Mucosa of rectum (tissue), 2 donors: ENCODE measurements around the gene PLEKHF1.
"Not testable (repeated sequence)": the region's sequence is repeated elsewhere in the genome, so short reads cannot be mapped to it uniquely, and the experiment has no call there.

Experiments
- H3K27ac ChIP-seq, 2 donors: one replicate each; pipeline ENCODE4 v1.7.0; 2013; ENCODE audit warnings: inconsistent platforms in 2 of 2, low read depth in 2 of 2, low read length in 2 of 2
- H3K27me3 ChIP-seq, 2 donors: one replicate each; pipeline ENCODE4 v1.7.0; 2013; ENCODE audit warnings: low read length in 2 of 2; ENCODE audit not compliant: control insufficient read depth in 2 of 2, insufficient read depth in 2 of 2
- H3K36me3 ChIP-seq, 2 donors: one replicate each; pipeline ENCODE4 v1.7.0; 2013; ENCODE audit warnings: low read length in 2 of 2; ENCODE audit not compliant: control insufficient read depth in 2 of 2, insufficient read depth in 2 of 2
- H3K4me1 ChIP-seq, 2 donors: one replicate each; pipeline ENCODE4 v1.7.0; 2013; ENCODE audit warnings: low read length in 2 of 2, mild to moderate bottlenecking in 1 of 2; ENCODE audit not compliant: control insufficient read depth in 2 of 2, insufficient read depth in 2 of 2
- H3K4me3 ChIP-seq, 2 donors: one replicate each; pipeline ENCODE4 v1.7.0; 2013; ENCODE audit warnings: low read length in 2 of 2
- H3K9ac ChIP-seq, 2 donors: one replicate each; pipeline ENCODE4 v1.7.0; 2013; ENCODE audit warnings: low read length in 2 of 2, low read depth in 1 of 2, mild to moderate bottlenecking in 1 of 2
- H3K9me3 ChIP-seq, 2 donors: one replicate each; pipeline ENCODE4 v1.7.0; 2013; ENCODE audit warnings: low read length in 2 of 2; ENCODE audit not compliant: control insufficient read depth in 2 of 2
- donor health status: healthy.
- donor health status: Normal muscosa, but diverticular disease.

The PLEKHF1 gene

DNA sequence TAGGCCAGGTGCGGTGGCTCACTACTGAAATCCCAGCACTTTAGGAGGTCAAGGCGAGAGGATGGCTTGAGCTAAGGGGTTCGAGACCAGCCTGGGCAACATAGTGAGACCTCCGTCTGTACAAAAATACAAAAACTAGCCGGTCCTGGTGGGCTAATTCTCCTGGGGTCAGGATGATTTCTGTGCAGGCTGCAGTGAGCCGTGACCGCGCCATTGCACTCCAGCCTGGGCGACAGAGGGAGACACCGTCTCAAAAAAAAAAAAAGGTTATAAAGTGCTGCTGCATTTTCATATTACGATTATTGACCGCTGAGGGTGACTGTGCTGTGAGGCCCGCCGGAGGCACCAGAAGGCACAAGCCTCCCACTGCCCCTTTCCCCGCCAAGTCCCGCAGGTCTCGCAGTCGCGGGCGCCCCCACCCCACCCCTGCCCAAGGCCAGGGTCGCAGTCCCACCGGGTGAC lies 477 bp upstream of the PLEKHF1 start:
- Histone ChIP-seq H3K27me3 (peaks cover 0 to 3% of the 10 kb centered on the region in 2 donors), H3K27ac (peak overlapping the region; percentile 71 to 77), H3K36me3 (no peaks in the 10 kb centered on the region), H3K9me3 (no peaks in the 10 kb centered on the region), H3K4me3 (peak overlapping the region; percentile 66 to 72), H3K9ac (peak overlapping the region in 1 of 2 donors; percentile 47), H3K4me1 (peaks cover 22 to 26% of the 10 kb centered on the region in 2 donors)

GRCh38 chr19:29665826-29666577 lies 741 bp downstream of the PLEKHF1 start:
- Histone ChIP-seq H3K9ac (peak overlapping the region; percentile 68 to 79), H3K4me1 (peaks cover 22 to 26% of the 10 kb centered on the region in 2 donors), H3K4me3 (peak overlapping the region; percentile 70 to 72), H3K27ac (peak overlapping the region; percentile 71 to 77), H3K9me3 (no peaks in the 10 kb centered on the region), H3K36me3 (no peaks in the 10 kb centered on the region), H3K27me3 (peaks cover 0 to 3% of the 10 kb centered on the region in 2 donors)

DNA sequence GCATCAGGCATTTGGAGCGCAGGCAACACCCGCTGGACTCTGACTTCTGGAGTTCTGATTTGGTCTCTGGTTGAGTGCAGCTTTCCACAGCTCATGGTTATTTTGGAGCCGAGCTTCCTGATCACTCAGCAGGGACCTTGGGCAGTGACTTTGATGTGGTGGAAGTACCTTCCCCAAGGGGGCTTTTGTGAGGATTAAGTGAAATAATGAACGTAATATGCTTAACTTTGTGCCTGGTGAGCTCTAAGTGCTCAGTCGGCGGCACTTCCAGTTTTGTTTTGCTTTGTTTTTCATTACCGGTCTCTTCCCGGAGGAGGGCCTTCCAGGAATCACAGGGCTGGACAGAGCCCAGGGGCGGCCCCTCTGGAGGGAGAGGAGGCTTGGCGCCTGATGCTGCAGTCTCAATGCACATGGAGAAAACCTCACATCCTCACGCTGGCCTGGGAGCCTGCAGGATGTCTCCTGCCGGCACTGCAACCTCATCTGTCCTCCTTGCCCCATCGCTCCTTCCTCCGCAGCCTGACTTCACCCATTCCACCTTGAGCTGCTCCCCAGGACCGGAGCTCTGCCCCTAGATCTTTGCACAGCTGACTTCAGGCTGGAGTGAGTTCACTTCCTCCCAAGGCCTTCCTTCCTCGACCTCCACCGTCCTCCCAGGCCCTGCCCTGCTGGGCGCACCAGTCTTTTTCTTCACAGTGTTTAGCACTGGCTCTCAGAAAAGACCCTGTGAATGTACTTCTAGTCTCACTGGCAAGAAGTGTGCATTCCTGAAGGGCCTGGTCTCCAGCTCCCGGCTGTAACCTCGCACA lies 1.5 kb downstream of the PLEKHF1 start:
- no peaks in the 10 kb centered on the region for H3K9me3 ChIP-seq
- H3K27ac ChIP-seq = peak overlapping the region; percentile 71 to 77
- H3K36me3 ChIP-seq = no peaks in the 10 kb centered on the region
- peak overlapping the region; percentile 68 to 79 for H3K9ac ChIP-seq
- peaks cover 22 to 26% of the 10 kb centered on the region in 2 donors for H3K4me1 ChIP-seq
- peaks cover 0 to 3% of the 10 kb centered on the region in 2 donors for H3K27me3 ChIP-seq
- H3K4me3 ChIP-seq = peak overlapping the region; percentile 70 to 72

- no peak overlapping the region for H3K9ac ChIP-seq
- peak overlapping the region in 1 of 2 donors; percentile 70 for H3K4me3 ChIP-seq
- H3K27ac ChIP-seq = peak overlapping the region in 1 of 2 donors; percentile 77
- peaks cover 22 to 26% of the 10 kb centered on the region in 2 donors for H3K4me1 ChIP-seq
- H3K36me3 ChIP-seq = no peaks in the 10 kb centered on the region
- H3K9me3 ChIP-seq = no peaks in the 10 kb centered on the region
- H3K27me3 ChIP-seq = peaks cover 0 to 3% of the 10 kb centered on the region in 2 donors
Observed at GRCh38 chr19:29667387-29667783, 2.1 kb downstream of the PLEKHF1 start.

DNA sequence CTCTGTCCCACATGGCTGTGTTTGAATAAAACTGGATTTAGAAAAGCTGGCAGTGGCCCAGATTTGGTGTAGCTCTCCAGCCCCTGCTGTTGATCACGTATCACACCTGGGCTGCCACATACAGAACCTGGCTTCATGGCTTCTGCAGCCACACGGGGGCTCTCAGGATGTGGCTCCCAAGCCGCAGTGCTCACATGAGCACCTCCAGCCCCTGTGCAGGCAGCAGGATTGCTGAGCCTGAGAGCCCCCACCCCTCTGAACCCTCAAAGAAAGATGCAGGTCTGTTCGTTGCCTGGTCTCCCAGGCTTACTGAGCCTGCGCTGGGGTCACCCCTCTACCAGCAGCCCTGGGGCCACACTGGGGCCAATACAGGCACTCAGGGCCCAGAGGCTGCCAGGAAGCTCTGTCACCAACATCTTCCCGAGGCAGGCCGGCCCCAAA lies 2.7 kb downstream of the PLEKHF1 start:
- Histone ChIP-seq H3K9ac (no peak overlapping the region), H3K9me3 (no peaks in the 10 kb centered on the region), H3K4me1 (peaks cover 20 to 24% of the 10 kb centered on the region in 2 donors), H3K27me3 (peaks cover 0 to 3% of the 10 kb centered on the region in 2 donors), H3K27ac (peak overlapping the region in 1 of 2 donors; percentile 77), H3K4me3 (peak overlapping the region in 1 of 2 donors; percentile 70), H3K36me3 (no peaks in the 10 kb centered on the region)

GRCh38 chr19:29668746-29669609 lies 3.7 kb downstream of the PLEKHF1 start:
- no peaks in the 10 kb centered on the region for H3K27me3 ChIP-seq
- H3K4me3 ChIP-seq = no peak overlapping the region
- no peaks in the 10 kb centered on the region for H3K9me3 ChIP-seq
- peak overlapping the region in 1 of 2 donors; percentile 9 for H3K27ac ChIP-seq
- H3K9ac ChIP-seq = no peak overlapping the region
- peaks cover 16 to 22% of the 10 kb centered on the region in 2 donors for H3K4me1 ChIP-seq
- H3K36me3 ChIP-seq = peaks cover 0 to 2% of the 10 kb centered on the region in 2 donors

DNA sequence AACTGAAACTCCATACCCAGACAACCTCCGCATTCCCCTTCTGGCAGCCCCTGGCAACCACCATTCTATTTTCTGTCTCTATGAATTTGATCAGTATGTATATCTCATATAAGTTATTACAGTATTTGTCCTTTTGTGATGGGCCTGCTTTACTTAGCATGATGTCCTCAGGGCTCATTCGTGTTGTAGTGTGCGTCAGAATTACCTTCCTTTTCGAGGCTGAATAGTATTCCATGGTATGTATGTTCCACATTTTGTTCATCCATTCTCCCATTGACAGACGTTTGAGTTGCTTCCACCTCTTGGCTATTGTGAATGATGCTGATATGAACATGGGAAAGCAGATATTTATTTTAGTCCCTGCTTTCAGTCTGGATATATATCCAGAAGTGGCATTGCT lies 5.0 kb downstream of the PLEKHF1 start:
- Histone ChIP-seq H3K36me3 (peaks cover 0 to 7% of the 10 kb centered on the region in 2 donors), H3K4me3 (no peak overlapping the region), H3K9me3 (no peaks in the 10 kb centered on the region), H3K9ac (no peak overlapping the region), H3K4me1 (peaks cover 16 to 17% of the 10 kb centered on the region in 2 donors), H3K27ac (no peak overlapping the region), H3K27me3 (no peaks in the 10 kb centered on the region)

DNA sequence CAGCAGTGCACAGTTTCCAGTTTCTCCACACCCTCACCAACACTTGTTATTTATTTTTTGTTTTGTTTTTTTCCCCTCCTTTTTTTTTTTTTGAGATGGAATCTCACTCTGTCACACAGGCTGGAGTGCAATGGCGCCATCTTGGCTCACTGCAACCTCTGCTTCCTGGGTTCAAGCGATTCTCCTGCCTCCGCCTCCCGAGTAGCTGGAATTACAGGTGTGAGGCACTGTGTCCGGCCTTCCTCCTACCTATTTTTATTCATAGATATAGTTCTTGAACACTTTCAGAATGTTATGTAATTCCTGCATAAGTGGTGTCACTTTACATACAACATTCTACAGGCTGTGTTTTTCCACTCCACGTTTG lies 5.7 kb downstream of the PLEKHF1 start:
- peak overlapping the region in 1 of 2 donors; percentile 18 for H3K27ac ChIP-seq
- H3K27me3 ChIP-seq, H3K9me3 ChIP-seq, H3K9ac ChIP-seq, H3K4me3 ChIP-seq: not testable (repeated sequence)
- H3K4me1 ChIP-seq = peaks cover 10 to 12% of the 10 kb centered on the region in 2 donors
- peaks cover 3 to 10% of the 10 kb centered on the region in 2 donors for H3K36me3 ChIP-seq

DNA sequence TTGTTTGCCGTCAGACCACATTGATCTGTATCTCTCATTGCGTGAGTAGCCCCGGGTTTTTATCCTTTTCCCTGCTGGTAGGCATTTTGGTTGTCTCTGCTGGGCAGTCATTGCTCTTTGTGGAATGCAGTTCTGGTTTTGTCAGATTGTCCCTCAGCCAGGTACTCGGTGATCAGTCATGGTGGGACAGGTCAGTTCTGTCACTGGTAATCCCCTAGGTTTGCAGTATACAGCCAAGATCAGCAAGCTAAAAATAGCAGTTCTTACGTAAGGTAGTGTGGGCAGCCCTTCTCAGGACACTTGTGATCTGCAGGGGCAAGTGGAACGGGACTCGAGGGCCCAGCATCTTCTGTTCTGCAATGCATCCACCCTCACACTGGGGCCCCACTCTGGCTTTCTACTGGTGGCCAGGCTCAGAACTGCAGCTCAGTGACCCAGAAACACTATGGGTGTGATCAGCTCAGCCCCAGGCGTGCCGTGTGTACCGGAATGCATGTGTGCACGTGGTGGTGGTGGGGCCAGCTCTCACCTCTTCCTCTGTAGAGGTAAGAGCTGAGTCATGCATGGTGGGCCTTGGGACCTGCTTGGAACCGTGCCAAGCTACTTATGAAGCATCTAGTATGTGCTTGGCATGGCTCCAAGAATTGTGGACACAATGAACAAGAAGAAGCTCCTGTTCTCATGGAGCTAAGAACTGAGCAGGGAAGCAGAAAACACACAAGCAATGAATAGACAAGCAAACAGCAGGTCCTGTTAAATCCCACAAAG lies 6.3 kb downstream of the PLEKHF1 start:
- Histone ChIP-seq H3K27ac (peak overlapping the region in 1 of 2 donors; percentile 18), H3K36me3 (peaks cover 3 to 10% of the 10 kb centered on the region in 2 donors), H3K9ac (no peak overlapping the region), H3K27me3 (no peaks in the 10 kb centered on the region), H3K9me3 (no peaks in the 10 kb centered on the region), H3K4me1 (peaks cover 4 to 8% of the 10 kb centered on the region in 2 donors), H3K4me3 (no peak overlapping the region)
